Measurements from ENCODE around the gene ARSK.
"Not testable (repeated sequence)": the region's sequence is repeated elsewhere in the genome, so short reads cannot be mapped to it uniquely, and the experiment has no call there.

ARSK gene

GRCh38 chr5:95623706-95624105 is 68.8 kb downstream of the ARSK start:
- no peak for DNase-seq

- DNase-seq = no peak
These were observed 69.5 kb downstream of the ARSK start for GRCh38 chr5:95624368-95624767.

GRCh38 chr5:95626701-95627100 is 71.8 kb downstream of the ARSK start:
- DNase-seq = no peak

- DNase-seq = no peak
These were observed 73.3 kb downstream of the ARSK start for GRCh38 chr5:95627971-95628810.

GRCh38 chr5:95628933-95629332 is 74.0 kb downstream of the ARSK start:
- DNase-seq = no peak

- no peak for DNase-seq
These were observed 75.6 kb downstream of the ARSK start for GRCh38 chr5:95630394-95630917.

- DNase-seq = no peak
These were observed 76.5 kb downstream of the ARSK start for GRCh38 chr5:95631255-95631958.

GRCh38 chr5:95631991-95632675 is 77.2 kb downstream of the ARSK start:
- peak; percentile 60 for DNase-seq

GRCh38 chr5:95632942-95633341 is 78.0 kb downstream of the ARSK start:
- DNase-seq = not testable (repeated sequence)

- no peak for DNase-seq
These were observed 78.8 kb downstream of the ARSK start for GRCh38 chr5:95633671-95634070.

GRCh38 chr5:95634081-95634480 is 79.2 kb downstream of the ARSK start:
- DNase-seq = no peak

GRCh38 chr5:95638632-95639031 is 83.7 kb downstream of the ARSK start:
- DNase-seq = no peak

- DNase-seq = no peak
These were observed 86.9 kb downstream of the ARSK start for GRCh38 chr5:95641741-95642220.

GRCh38 chr5:95643152-95643551 is 88.3 kb downstream of the ARSK start:
- DNase-seq = no peak

GRCh38 chr5:95644351-95645042 is 89.6 kb downstream of the ARSK start:
- no peak for DNase-seq

- not testable (repeated sequence) for DNase-seq
These were observed 91.3 kb downstream of the ARSK start for GRCh38 chr5:95646226-95646568.

- DNase-seq = peak; percentile 98
These were observed 91.9 kb downstream of the ARSK start, which contains the start of gene RFESD for GRCh38 chr5:95646569-95647431. Gene RFESD (plus strand): TSS chr5:95646777. CDS start chr5:95652272, 5,495 bp downstream.

GRCh38 chr5:95647886-95648860 is 93.3 kb downstream of the ARSK start:
- DNase-seq = no peak

- DNase-seq = no peak
These were observed 94.4 kb downstream of the ARSK start for GRCh38 chr5:95649274-95649673.
